ENCODE measurements around the gene PRG2.
A peak's percentile ranks its signal among the peaks of the same experiment; 100 is the strongest.

PRG2 gene

GRCh38 chr11:57373146-57373545 is 17.3 kb downstream of the PRG2 start:
- H3K23ac ChIP-seq (ENCODE audit: low read length), result no peak overlapping the region
- H4K8ac ChIP-seq (ENCODE audit: low read depth, low read length), result no peak overlapping the region
- H3K27ac ChIP-seq (ENCODE audit: low read depth, low read length), result no peak overlapping the region
- H3K79me1 ChIP-seq (ENCODE audit: low read length), result no peaks in the 10 kb centered on the region
- no peak overlapping the region for H2AK5ac ChIP-seq (ENCODE audit: low read length)
- H2BK15ac ChIP-seq (replicated peaks; ENCODE audit: low read depth), result no peak overlapping the region
- H2BK120ac ChIP-seq (ENCODE audit: low read depth, low read length), result no peak overlapping the region
- DNase-seq, result peak; percentile 10
- H3K4me2 ChIP-seq (ENCODE audit: low read length), result no peak overlapping the region
- no peaks in the 10 kb centered on the region for H3K79me2 ChIP-seq (ENCODE audit: control insufficient read depth, insufficient read depth, low read length)
- no peaks in the 10 kb centered on the region for H3K4me1 ChIP-seq (ENCODE audit: control insufficient read depth, low read depth, low read length)
- no peak overlapping the region for H4K5ac ChIP-seq (ENCODE audit: low read length)
- no peaks in the 10 kb centered on the region for H3K27me3 ChIP-seq (ENCODE audit: insufficient read depth, low read length, poor library complexity)
- no peak overlapping the region for H3K4ac ChIP-seq (ENCODE audit: low read depth, low read length)
- WGBS (ENCODE audit: extremely low coverage, insufficient coverage, low lambda C conversion rate), result no CpG with 5 or more reads among the region's 3 CpGs
- H3K9ac ChIP-seq (ENCODE audit: low read length), result no peak overlapping the region
- H3K36me3 ChIP-seq (ENCODE audit: control insufficient read depth, insufficient read depth, low read length), result no peaks in the 10 kb centered on the region
- H2BK5ac ChIP-seq (ENCODE audit: low read length), result no peak overlapping the region
- no peak overlapping the region for H3K56ac ChIP-seq (ENCODE audit: low read length)
- H3K18ac ChIP-seq (ENCODE audit: low read length), result no peak overlapping the region
- H3K4me3 ChIP-seq (ENCODE audit: low read length), result no peak overlapping the region

DNA sequence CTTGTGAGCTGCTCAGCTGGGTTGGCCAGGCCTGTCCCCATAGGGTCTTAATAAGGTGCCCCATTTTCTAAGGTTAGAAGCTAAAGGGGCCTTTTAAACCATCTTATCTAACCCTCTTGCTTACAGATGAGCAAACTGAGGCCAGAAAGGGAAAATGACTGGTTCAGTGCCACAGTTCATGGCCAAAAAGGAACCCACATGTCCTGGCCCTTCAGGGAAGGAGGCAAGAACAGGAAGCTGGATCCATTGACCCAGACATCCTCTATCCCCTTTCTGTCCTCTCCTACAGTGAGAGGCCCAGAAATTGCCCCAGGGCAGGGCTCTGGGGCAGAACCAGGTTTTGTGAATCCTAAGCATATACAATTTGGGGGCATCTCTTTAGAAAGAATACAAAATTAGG is 19.5 kb downstream of the PRG2 start:
- Histone ChIP-seq H3K27me3 (ENCODE audit: insufficient read depth, low read length, poor library complexity) (no peaks in the 10 kb centered on the region), H3K23ac (ENCODE audit: low read length) (no peak overlapping the region), H3K4me2 (ENCODE audit: low read length) (no peak overlapping the region), H3K4ac (ENCODE audit: low read depth, low read length) (no peak overlapping the region), H3K9ac (ENCODE audit: low read length) (no peak overlapping the region), H3K4me3 (ENCODE audit: low read length) (no peak overlapping the region), H3K56ac (ENCODE audit: low read length) (no peak overlapping the region), H4K5ac (ENCODE audit: low read length) (no peak overlapping the region), H3K79me2 (ENCODE audit: control insufficient read depth, insufficient read depth, low read length) (no peaks in the 10 kb centered on the region), H3K18ac (ENCODE audit: low read length) (no peak overlapping the region), H2BK15ac (replicated peaks; ENCODE audit: low read depth) (no peak overlapping the region), H3K4me1 (ENCODE audit: control insufficient read depth, low read depth, low read length) (no peaks in the 10 kb centered on the region), H2BK120ac (ENCODE audit: low read depth, low read length) (no peak overlapping the region), H3K27ac (ENCODE audit: low read depth, low read length) (no peak overlapping the region), H2BK5ac (ENCODE audit: low read length) (no peak overlapping the region), H2AK5ac (ENCODE audit: low read length) (no peak overlapping the region), H3K36me3 (ENCODE audit: control insufficient read depth, insufficient read depth, low read length) (no peaks in the 10 kb centered on the region), H4K8ac (ENCODE audit: low read depth, low read length) (no peak overlapping the region), H3K79me1 (ENCODE audit: low read length) (no peaks in the 10 kb centered on the region)
- no peak for DNase-seq

DNA sequence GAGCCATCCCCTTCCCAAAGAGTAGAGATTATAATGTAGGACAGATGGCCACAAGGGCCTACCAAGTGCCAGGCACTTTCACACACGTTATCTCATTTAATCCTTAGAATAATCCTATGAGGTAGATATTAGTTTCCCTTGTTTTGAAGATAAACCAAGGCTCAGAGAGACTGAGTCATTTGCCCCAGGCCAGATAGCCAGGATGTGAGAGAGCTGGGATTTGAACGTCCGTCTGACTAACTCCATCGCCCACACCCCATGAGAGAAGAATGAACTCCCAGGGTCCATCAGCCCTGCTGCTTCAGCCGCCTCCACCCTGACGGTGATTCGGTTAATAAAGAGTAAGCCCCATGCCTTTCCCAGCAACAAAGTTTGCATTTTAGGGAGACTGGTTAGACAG is 20.2 kb downstream of the PRG2 start:
- no peaks in the 10 kb centered on the region for H3K4me1 ChIP-seq (ENCODE audit: control insufficient read depth, low read depth, low read length)
- H3K4ac ChIP-seq (ENCODE audit: low read depth, low read length), result no peak overlapping the region
- no peak overlapping the region for H3K4me3 ChIP-seq (ENCODE audit: low read length)
- no peak overlapping the region for H4K8ac ChIP-seq (ENCODE audit: low read depth, low read length)
- no peak overlapping the region for H3K27ac ChIP-seq (ENCODE audit: low read depth, low read length)
- H3K79me2 ChIP-seq (ENCODE audit: control insufficient read depth, insufficient read depth, low read length), result no peaks in the 10 kb centered on the region
- no CpG with 5 or more reads among the region's 7 CpGs for WGBS (ENCODE audit: extremely low coverage, insufficient coverage, low lambda C conversion rate)
- no peak overlapping the region for H2AK5ac ChIP-seq (ENCODE audit: low read length)
- no peak overlapping the region for H3K56ac ChIP-seq (ENCODE audit: low read length)
- no peaks in the 10 kb centered on the region for H3K79me1 ChIP-seq (ENCODE audit: low read length)
- H3K27me3 ChIP-seq (ENCODE audit: insufficient read depth, low read length, poor library complexity), result no peaks in the 10 kb centered on the region
- no peaks in the 10 kb centered on the region for H3K36me3 ChIP-seq (ENCODE audit: control insufficient read depth, insufficient read depth, low read length)
- no peak overlapping the region for H3K4me2 ChIP-seq (ENCODE audit: low read length)
- no peak overlapping the region for H2BK5ac ChIP-seq (ENCODE audit: low read length)
- no peak overlapping the region for H4K5ac ChIP-seq (ENCODE audit: low read length)
- no peak overlapping the region for H3K23ac ChIP-seq (ENCODE audit: low read length)
- DNase-seq, result peak; percentile 55
- H2BK120ac ChIP-seq (ENCODE audit: low read depth, low read length), result no peak overlapping the region
- no peak overlapping the region for H3K18ac ChIP-seq (ENCODE audit: low read length)
- H3K9ac ChIP-seq (ENCODE audit: low read length), result no peak overlapping the region
- H2BK15ac ChIP-seq (replicated peaks; ENCODE audit: low read depth), result no peak overlapping the region

- no peak overlapping the region for H3K4me3 ChIP-seq (ENCODE audit: low read length)
- no peak overlapping the region for H3K18ac ChIP-seq (ENCODE audit: low read length)
- no peak overlapping the region for H3K4me2 ChIP-seq (ENCODE audit: low read length)
- no peak overlapping the region for H3K56ac ChIP-seq (ENCODE audit: low read length)
- H3K9ac ChIP-seq (ENCODE audit: low read length), result no peak overlapping the region
- H4K8ac ChIP-seq (ENCODE audit: low read depth, low read length), result no peak overlapping the region
- no peak overlapping the region for H4K5ac ChIP-seq (ENCODE audit: low read length)
- H2BK15ac ChIP-seq (replicated peaks; ENCODE audit: low read depth), result no peak overlapping the region
- H2AK5ac ChIP-seq (ENCODE audit: low read length), result no peak overlapping the region
- H3K23ac ChIP-seq (ENCODE audit: low read length), result no peak overlapping the region
- H3K4me1 ChIP-seq (ENCODE audit: control insufficient read depth, low read depth, low read length), result peaks cover 2% of the 10 kb centered on the region
- H3K4ac ChIP-seq (ENCODE audit: low read depth, low read length), result no peak overlapping the region
- H3K27me3 ChIP-seq (ENCODE audit: insufficient read depth, low read length, poor library complexity), result no peaks in the 10 kb centered on the region
- no peak overlapping the region for H3K27ac ChIP-seq (ENCODE audit: low read depth, low read length)
- no peaks in the 10 kb centered on the region for H3K36me3 ChIP-seq (ENCODE audit: control insufficient read depth, insufficient read depth, low read length)
- H2BK120ac ChIP-seq (ENCODE audit: low read depth, low read length), result no peak overlapping the region
- DNase-seq, result no peak
- H3K79me2 ChIP-seq (ENCODE audit: control insufficient read depth, insufficient read depth, low read length), result no peaks in the 10 kb centered on the region
- no peak overlapping the region for H2BK5ac ChIP-seq (ENCODE audit: low read length)
- no peaks in the 10 kb centered on the region for H3K79me1 ChIP-seq (ENCODE audit: low read length)
- no CpG with 5 or more reads among the region's 5 CpGs for WGBS (ENCODE audit: extremely low coverage, insufficient coverage, low lambda C conversion rate)
Measured at GRCh38 chr11:57368845-57369232, 21.6 kb downstream of the PRG2 start.

- no CpG with 5 or more reads among the region's 19 CpGs for WGBS (ENCODE audit: extremely low coverage, insufficient coverage, low lambda C conversion rate)
- H3K27me3 ChIP-seq (ENCODE audit: insufficient read depth, low read length, poor library complexity), result no peaks in the 10 kb centered on the region
- H3K56ac ChIP-seq (ENCODE audit: low read length), result no peak overlapping the region
- H4K8ac ChIP-seq (ENCODE audit: low read depth, low read length), result no peak overlapping the region
- H4K5ac ChIP-seq (ENCODE audit: low read length), result no peak overlapping the region
- H3K18ac ChIP-seq (ENCODE audit: low read length), result no peak overlapping the region
- no peak overlapping the region for H3K4ac ChIP-seq (ENCODE audit: low read depth, low read length)
- no peak overlapping the region for H3K27ac ChIP-seq (ENCODE audit: low read depth, low read length)
- no peak overlapping the region for H3K9ac ChIP-seq (ENCODE audit: low read length)
- H3K79me2 ChIP-seq (ENCODE audit: control insufficient read depth, insufficient read depth, low read length), result no peaks in the 10 kb centered on the region
- DNase-seq, result no peak
- H3K4me1 ChIP-seq (ENCODE audit: control insufficient read depth, low read depth, low read length), result peaks cover 2% of the 10 kb centered on the region
- H2BK120ac ChIP-seq (ENCODE audit: low read depth, low read length), result no peak overlapping the region
- no peak overlapping the region for H3K4me3 ChIP-seq (ENCODE audit: low read length)
- H2BK5ac ChIP-seq (ENCODE audit: low read length), result no peak overlapping the region
- no peaks in the 10 kb centered on the region for H3K36me3 ChIP-seq (ENCODE audit: control insufficient read depth, insufficient read depth, low read length)
- H3K79me1 ChIP-seq (ENCODE audit: low read length), result no peaks in the 10 kb centered on the region
- no peak overlapping the region for H2AK5ac ChIP-seq (ENCODE audit: low read length)
- H2BK15ac ChIP-seq (replicated peaks; ENCODE audit: low read depth), result no peak overlapping the region
- H3K23ac ChIP-seq (ENCODE audit: low read length), result no peak overlapping the region
- no peak overlapping the region for H3K4me2 ChIP-seq (ENCODE audit: low read length)
Measured at GRCh38 chr11:57368106-57368844, 22.2 kb downstream of the PRG2 start.
